GM13976 (cell line): ENCODE results near the gene ZNF48.

ENCODE experiments used
- DNase-seq: peaks from one replicate; pipeline ENCODE4 v3.0.0; 2012; ENCODE audit warnings: low spot score
- in situ Hi-C: fragments of 300-500 bp; cut with MboI; formaldehyde crosslinking; loops from one replicate; pipeline ENCODE4 v1.12.0; 2022; ENCODE audit warnings: low sequenced_read_pairs, mixed read lengths, inconsistent platforms; ENCODE audit not compliant: unreplicated experiment
- TF ChIP-seq, protein P1 (sequence below): IDR thresholded peaks from 2 replicates; pipeline ENCODE4 v1.5.1; 2012; ENCODE audit warnings: borderline replicate concordance, mild to moderate bottlenecking; ENCODE audit not compliant: insufficient read depth; ENCODE audit errors: extremely low read depth, missing control alignments, control extremely low read depth

Gene ZNF48

DNA sequence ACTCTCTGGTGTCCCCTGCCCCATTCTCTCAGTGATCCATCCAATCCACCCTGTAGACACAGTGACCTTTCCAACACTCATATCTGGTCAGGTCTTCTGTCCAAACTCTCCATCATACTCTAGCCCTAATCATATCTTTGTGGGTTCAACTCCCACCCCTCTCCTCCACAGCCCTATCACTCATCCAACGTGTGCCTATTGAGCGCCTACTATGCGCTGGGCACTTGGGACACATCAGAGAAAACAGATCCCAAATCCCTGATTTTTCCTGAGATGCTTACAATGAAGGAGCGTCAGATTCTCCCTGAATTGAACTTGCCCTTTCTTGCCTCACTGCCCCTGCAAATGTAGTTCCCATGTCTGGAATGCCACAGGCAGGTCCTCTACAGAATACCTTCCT, 32.8 kb downstream of the ZNF48 start:
- in situ Hi-C loops: loop anchor here (25.0 kb wide), 1 partner anchor 184 kb away; the partner anchor contains the start of gene ZNF689
- DNase-seq: no peak
- TF ChIP-seq, protein P1, sequence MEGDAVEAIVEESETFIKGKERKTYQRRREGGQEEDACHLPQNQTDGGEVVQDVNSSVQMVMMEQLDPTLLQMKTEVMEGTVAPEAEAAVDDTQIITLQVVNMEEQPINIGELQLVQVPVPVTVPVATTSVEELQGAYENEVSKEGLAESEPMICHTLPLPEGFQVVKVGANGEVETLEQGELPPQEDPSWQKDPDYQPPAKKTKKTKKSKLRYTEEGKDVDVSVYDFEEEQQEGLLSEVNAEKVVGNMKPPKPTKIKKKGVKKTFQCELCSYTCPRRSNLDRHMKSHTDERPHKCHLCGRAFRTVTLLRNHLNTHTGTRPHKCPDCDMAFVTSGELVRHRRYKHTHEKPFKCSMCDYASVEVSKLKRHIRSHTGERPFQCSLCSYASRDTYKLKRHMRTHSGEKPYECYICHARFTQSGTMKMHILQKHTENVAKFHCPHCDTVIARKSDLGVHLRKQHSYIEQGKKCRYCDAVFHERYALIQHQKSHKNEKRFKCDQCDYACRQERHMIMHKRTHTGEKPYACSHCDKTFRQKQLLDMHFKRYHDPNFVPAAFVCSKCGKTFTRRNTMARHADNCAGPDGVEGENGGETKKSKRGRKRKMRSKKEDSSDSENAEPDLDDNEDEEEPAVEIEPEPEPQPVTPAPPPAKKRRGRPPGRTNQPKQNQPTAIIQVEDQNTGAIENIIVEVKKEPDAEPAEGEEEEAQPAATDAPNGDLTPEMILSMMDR: no peak

DNA sequence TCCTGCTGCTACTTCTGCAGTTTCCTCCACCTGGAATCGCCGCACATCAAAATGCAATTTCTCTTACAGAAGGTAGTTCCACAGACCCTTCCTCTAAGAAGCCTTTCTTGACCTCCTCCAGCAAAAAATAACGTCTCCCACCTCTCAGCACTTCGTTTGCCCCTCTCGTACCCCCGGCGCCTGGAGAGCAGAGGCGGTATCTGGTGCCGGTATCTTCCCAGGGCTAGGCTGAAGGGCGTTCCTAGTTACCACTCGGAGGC, 34.1 kb downstream of the ZNF48 start:
- TF ChIP-seq, protein P1: no peak
- DNase-seq: peak; percentile 45
- in situ Hi-C loops: loop anchor here (25.0 kb wide), 1 partner anchor 183 kb away; the partner anchor contains the start of gene ZNF689

GRCh38 chr16:30429678-30430427, 34.6 kb downstream of the ZNF48 start, which contains the start of gene DCTPP1:
Gene DCTPP1 (minus strand): TSS chr16:30430030. CDS start chr16:30429980, 50 bp downstream.
- peak; percentile 95 for DNase-seq
- in situ Hi-C loops: loop anchor here (10.0 to 25.0 kb wide), 2 partner anchors 95 to 182 kb away; partner anchors contain the start of genes ZNF689 and ZNF768
- TF ChIP-seq, protein P1: peak; percentile 77

DNA sequence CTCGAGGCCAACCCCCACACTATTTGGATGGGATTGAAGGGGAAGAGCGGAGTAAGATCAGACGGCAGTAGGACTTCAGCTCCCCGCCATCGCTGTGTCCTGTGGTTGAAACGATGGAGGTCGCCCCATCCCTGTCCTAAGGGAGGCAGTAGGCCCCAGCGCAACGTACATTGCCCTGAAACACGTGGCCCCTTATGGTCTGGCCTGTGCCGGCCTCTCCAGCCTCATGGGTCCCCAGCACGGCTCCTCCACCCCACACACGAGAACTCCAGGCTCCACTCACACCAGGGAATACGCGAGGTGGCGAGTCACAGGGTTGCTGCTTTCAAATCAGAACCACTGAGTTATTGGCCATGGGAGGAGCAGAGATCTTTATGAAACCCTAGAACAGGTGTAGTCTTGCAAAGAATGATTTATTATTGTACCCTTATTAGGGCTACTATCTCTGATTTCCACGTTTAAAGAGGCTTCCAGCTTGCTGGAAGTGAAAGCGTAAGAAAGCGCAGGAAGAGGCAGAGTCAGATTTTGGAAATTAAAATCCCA, 35.3 kb downstream of the ZNF48 start:
- TF ChIP-seq, protein P1: no peak
- no peak for DNase-seq
- in situ Hi-C loops: loop anchor here (10.0 to 25.0 kb wide), 2 partner anchors 94 to 182 kb away; partner anchors contain the start of genes ZNF689 and ZNF768

DNA sequence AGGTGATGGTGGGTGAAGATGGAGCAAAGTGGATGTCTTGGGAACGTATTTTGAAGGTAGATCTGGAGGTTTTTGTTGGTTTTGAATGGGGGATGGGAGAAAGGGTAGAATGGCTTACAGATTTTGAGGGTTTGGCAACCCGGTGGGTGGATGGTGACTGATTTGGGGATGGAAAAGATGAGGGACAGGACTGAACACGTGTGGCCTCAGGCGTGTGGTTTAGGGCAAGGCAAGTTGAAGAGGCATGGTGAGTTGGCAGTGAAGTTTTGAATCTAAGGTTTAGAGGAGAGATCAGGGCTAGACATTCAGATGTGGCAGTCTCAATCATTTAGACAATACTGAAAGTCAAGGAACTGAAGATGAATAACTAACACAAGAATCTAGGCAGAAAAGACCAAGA, 39.6 kb downstream of the ZNF48 start:
- DNase-seq: no peak
- in situ Hi-C loops: loop anchor here (10.0 to 25.0 kb wide), 2 partner anchors 90 to 177 kb away; partner anchors contain the start of genes ZNF689 and ZNF768
- TF ChIP-seq, protein P1: no peak

DNA sequence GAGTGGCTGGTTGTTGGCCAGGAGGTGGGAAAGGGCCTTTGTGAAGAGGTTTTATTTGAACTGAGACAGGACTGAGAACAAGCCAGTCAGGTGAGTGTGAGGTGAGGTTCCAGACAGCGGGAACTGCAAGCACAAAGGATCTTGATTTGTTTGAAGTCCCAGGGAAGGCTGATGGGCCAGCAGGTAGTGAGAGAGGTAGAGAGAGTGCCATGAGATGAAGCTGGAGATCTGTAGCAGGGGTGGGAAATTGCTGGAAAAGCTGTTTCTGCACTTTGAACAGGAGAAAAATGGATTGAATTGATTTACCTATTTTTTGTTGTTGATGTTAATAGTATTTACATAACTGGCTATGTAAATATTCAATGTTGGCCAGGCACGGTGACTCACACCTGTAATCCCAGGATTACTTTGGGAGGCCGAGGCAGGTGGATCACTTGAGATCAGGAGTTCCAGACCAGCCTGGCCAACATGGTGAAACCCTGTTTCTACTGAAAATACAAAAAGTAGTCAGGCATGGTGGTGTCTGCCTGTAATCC, 42.4 kb downstream of the ZNF48 start:
- in situ Hi-C loops: loop anchor here (10.0 to 25.0 kb wide), 2 partner anchors 87 to 175 kb away; partner anchors contain the start of genes ZNF689 and ZNF768
- TF ChIP-seq, protein P1: no peak
- no peak for DNase-seq
